GM23338 (cell line): ENCODE measurements around the gene CSN3. TPM values are rescaled to one million over a fixed set of nuclear protein-coding genes. Genes with fewer than 3 reads are reported as not detected.

ENCODE experiments used
- polyA plus RNA-seq: library from polyadenylated mRNA; unstranded; fragments of >200 nt; fragmentation: Nextera tagmentation; extraction: Ambion mirVana; gene quantifications from 2 replicates; pipeline ENCODE4 v1.2.1, GENCODE V29; 2016
- total RNA-seq: library from RNA; depleted of rRNA; stranded (reverse); fragments of >200 nt; shearing (Covaris generic); gene quantifications from 2 replicates; pipeline ENCODE4 v1.2.3, GENCODE V29; 2014; rRNA removed

Gene CSN3
- total and polyA plus RNA-seq, 2 experiments from 2014 or later = not detected

Other genes starting within 250 kb of the CSN3 start
- gene STATH, start 246.6 kb upstream of the CSN3 start, total RNA-seq = not detected in 2 replicates
- gene STATH, start 246.6 kb upstream of the CSN3 start, polyA plus RNA-seq = not detected in 2 replicates
- not detected in 2 replicates for gene HTN3, start 214.1 kb upstream of the CSN3 start, total RNA-seq
- gene HTN3, start 214.1 kb upstream of the CSN3 start, polyA plus RNA-seq = not detected in 2 replicates
- gene HTN1, start 192.2 kb upstream of the CSN3 start, total RNA-seq = not detected in 2 replicates
- not detected in 2 replicates for gene HTN1, start 192.2 kb upstream of the CSN3 start, polyA plus RNA-seq
- not detected in 2 replicates for gene PRR27, start 88.4 kb upstream of the CSN3 start, total RNA-seq
- not detected in 2 replicates for gene PRR27, start 88.4 kb upstream of the CSN3 start, polyA plus RNA-seq
- not detected in 2 replicates for gene ODAM, start 46.9 kb upstream of the CSN3 start, total RNA-seq
- not detected in 2 replicates for gene ODAM, start 46.9 kb upstream of the CSN3 start, polyA plus RNA-seq
- not detected in 2 replicates for gene FDCSP, start 16.5 kb upstream of the CSN3 start, total RNA-seq
- gene FDCSP, start 16.5 kb upstream of the CSN3 start, polyA plus RNA-seq = not detected in 2 replicates
- not detected in 2 replicates for gene CABS1, start 92.4 kb downstream of the CSN3 start, total RNA-seq
- not detected in 2 replicates for gene CABS1, start 92.4 kb downstream of the CSN3 start, polyA plus RNA-seq
- not detected in 2 replicates for gene SMR3A, start 118.2 kb downstream of the CSN3 start, total RNA-seq
- gene SMR3A, start 118.2 kb downstream of the CSN3 start, polyA plus RNA-seq = not detected in 2 replicates
- not detected in 2 replicates for gene SMR3B, start 140.5 kb downstream of the CSN3 start, total RNA-seq
- gene SMR3B, start 140.5 kb downstream of the CSN3 start, polyA plus RNA-seq = not detected in 2 replicates
- not detected in 2 replicates for gene OPRPN, start 155.3 kb downstream of the CSN3 start, total RNA-seq
- gene OPRPN, start 155.3 kb downstream of the CSN3 start, polyA plus RNA-seq = not detected in 2 replicates
- not detected in 2 replicates for gene MUC7, start 229.6 kb downstream of the CSN3 start, total RNA-seq
- gene MUC7, start 229.6 kb downstream of the CSN3 start, polyA plus RNA-seq = not detected in 2 replicates